ENCODE data around the gene RIPOR3. TPM values are rescaled to one million over a fixed set of nuclear protein-coding genes. Genes with fewer than 3 reads are reported as not detected.

RIPOR3 gene
- total and polyA plus RNA-seq, 12 donors: 1.6 to 50.2 (median 3.3) TPM

GRCh38 chr20:50611128-50611810, 80.1 kb downstream of the RIPOR3 start:
- peaks cover 0 to 2% (median 0%) of the 10 kb centered on the region in 9 donors for H3K36me3 ChIP-seq
- no peak for DNase-seq
- intact Hi-C loops (cut with DNase I): no loop called here

GRCh38 chr20:50610212-50610718, 81.1 kb downstream of the RIPOR3 start:
- 79 to 88% methylated on average over 4 of the region's 4 CpGs for WGBS, 2 donors
- H3K4me1 ChIP-seq: peaks cover 0 to 9% (median 0%) of the 10 kb centered on the region in 9 donors
- TF ChIP-seq, protein P1, sequence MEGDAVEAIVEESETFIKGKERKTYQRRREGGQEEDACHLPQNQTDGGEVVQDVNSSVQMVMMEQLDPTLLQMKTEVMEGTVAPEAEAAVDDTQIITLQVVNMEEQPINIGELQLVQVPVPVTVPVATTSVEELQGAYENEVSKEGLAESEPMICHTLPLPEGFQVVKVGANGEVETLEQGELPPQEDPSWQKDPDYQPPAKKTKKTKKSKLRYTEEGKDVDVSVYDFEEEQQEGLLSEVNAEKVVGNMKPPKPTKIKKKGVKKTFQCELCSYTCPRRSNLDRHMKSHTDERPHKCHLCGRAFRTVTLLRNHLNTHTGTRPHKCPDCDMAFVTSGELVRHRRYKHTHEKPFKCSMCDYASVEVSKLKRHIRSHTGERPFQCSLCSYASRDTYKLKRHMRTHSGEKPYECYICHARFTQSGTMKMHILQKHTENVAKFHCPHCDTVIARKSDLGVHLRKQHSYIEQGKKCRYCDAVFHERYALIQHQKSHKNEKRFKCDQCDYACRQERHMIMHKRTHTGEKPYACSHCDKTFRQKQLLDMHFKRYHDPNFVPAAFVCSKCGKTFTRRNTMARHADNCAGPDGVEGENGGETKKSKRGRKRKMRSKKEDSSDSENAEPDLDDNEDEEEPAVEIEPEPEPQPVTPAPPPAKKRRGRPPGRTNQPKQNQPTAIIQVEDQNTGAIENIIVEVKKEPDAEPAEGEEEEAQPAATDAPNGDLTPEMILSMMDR (IDR thresholded peaks at IDR 0.05): no peak
- intact Hi-C loops (cut with DNase I): no loop called here
- H3K36me3 ChIP-seq: peaks cover 0 to 2% (median 0%) of the 10 kb centered on the region in 9 donors
- no peak for ATAC-seq
- H3K4me3 ChIP-seq: no peak overlapping the region
- no peaks in the 10 kb centered on the region for H3K9me3 ChIP-seq
- DNase-seq: no peak
- no peaks in the 10 kb centered on the region for H3K27me3 ChIP-seq
- no peak overlapping the region for H3K27ac ChIP-seq

More at GRCh38 chr20:50611128-50611810, 80.1 kb downstream of the RIPOR3 start:
- TF ChIP-seq, protein P1 (IDR thresholded peaks at IDR 0.05): no peak
- ATAC-seq: peak in 4 of 8 donors; percentile 32 to 77 (median 66)
- no peak overlapping the region for H3K27ac ChIP-seq
- 72% methylated on average over 15 of the region's 15 CpGs for WGBS, 2 donors
- peaks cover 0 to 9% (median 0%) of the 10 kb centered on the region in 9 donors for H3K4me1 ChIP-seq
- H3K9me3 ChIP-seq: no peaks in the 10 kb centered on the region
- H3K27me3 ChIP-seq: no peaks in the 10 kb centered on the region
- no peak overlapping the region for H3K4me3 ChIP-seq

DNA sequence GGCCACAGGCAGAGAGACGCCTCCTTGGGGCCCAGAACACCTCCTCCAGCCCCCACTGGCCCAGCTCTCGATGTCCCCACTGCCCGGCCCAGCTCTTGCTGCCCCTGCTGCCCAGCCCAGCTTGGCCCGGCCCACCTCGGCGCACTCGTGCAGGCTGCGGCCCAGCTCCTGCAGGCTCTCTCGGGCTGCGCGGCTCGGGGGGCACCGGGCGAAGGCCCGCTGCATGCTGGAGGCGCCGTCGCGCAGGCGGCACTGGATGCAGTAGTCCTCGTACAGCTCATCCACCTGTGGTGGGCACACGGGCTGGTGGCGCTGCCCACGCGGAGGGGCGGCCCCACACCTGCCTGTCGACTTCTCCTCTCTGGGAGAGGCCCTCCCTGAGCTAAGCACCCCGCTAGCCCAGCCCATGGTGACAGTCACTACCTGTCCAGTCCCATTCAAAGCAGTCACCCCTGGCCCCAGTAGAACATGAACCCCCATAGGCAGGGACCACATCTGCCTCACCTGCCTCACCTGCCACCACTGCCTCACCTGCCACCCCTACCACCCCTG, 81.8 kb downstream of the RIPOR3 start:
- H3K27ac ChIP-seq: no peak overlapping the region
- no peaks in the 10 kb centered on the region for H3K27me3 ChIP-seq
- no peaks in the 10 kb centered on the region for H3K36me3 ChIP-seq
- no peaks in the 10 kb centered on the region for H3K9me3 ChIP-seq
- no peak overlapping the region for H3K4me3 ChIP-seq
- TF ChIP-seq, protein P1 (IDR thresholded peaks at IDR 0.05): no peak
- WGBS, 2 donors: 95 to 98% methylated on average over 27 to 28 of the region's 28 CpGs
- intact Hi-C loops (cut with DNase I): no loop called here
- ATAC-seq (no peak), DNase-seq (no peak)
- peaks cover 0 to 9% (median 0%) of the 10 kb centered on the region in 9 donors for H3K4me1 ChIP-seq

DNA sequence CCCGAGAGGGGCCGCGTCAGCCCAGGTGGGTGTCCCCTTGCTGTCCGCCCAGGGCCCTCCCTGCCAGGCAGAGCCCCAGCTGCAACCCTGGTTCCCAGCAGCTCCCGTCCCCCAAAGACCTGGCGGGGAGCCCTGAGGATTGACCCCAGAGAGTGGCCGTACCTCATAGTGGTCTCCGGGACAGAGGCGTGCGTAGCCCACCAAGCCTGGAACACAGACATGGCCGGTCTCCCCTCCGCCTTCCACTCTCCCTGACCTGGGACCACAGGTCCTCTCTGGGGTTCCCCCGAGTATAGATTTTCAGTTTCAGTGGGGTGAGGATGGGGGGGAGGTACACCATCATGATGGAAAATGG, 82.6 kb downstream of the RIPOR3 start:
- TF ChIP-seq, protein P1 (IDR thresholded peaks at IDR 0.05): no peak
- peaks cover 0 to 9% (median 0%) of the 10 kb centered on the region in 9 donors for H3K4me1 ChIP-seq
- H3K36me3 ChIP-seq: no peaks in the 10 kb centered on the region
- intact Hi-C loops (cut with DNase I): no loop called here
- H3K27me3 ChIP-seq: no peaks in the 10 kb centered on the region
- H3K27ac ChIP-seq: no peak overlapping the region
- 95 to 97% methylated on average over 13 of the region's 13 CpGs for WGBS, 2 donors
- no peak for DNase-seq
- no peak overlapping the region for H3K4me3 ChIP-seq
- ATAC-seq: no peak
- H3K9me3 ChIP-seq: no peaks in the 10 kb centered on the region
